SK-N-SH (cell line): ENCODE measurements around the gene TPO.
A peak's percentile ranks its signal among the peaks of the same experiment; 100 is the strongest.

ENCODE experiments used
- RFX5 ChIP-seq: IDR thresholded peaks from 2 replicates; pipeline ENCODE4 v1.6.1; 2012; ENCODE audit warnings: mild to moderate bottlenecking, improper control_type of control experiment, low read length
- TF ChIP-seq, protein P1 (sequence below): fragments of 200-600 bp; sonication (generic); IDR thresholded peaks from 2 replicates; pipeline ENCODE4 v1.6.1; 2017; ENCODE audit warnings: antibody characterized with exemption, mild to moderate bottlenecking, moderate library complexity
- TF ChIP-seq, protein P2 (sequence below): IDR thresholded peaks from 2 replicates; pipeline ENCODE4 v1.4.0; 2012; ENCODE audit warnings: low read depth

DNA sequence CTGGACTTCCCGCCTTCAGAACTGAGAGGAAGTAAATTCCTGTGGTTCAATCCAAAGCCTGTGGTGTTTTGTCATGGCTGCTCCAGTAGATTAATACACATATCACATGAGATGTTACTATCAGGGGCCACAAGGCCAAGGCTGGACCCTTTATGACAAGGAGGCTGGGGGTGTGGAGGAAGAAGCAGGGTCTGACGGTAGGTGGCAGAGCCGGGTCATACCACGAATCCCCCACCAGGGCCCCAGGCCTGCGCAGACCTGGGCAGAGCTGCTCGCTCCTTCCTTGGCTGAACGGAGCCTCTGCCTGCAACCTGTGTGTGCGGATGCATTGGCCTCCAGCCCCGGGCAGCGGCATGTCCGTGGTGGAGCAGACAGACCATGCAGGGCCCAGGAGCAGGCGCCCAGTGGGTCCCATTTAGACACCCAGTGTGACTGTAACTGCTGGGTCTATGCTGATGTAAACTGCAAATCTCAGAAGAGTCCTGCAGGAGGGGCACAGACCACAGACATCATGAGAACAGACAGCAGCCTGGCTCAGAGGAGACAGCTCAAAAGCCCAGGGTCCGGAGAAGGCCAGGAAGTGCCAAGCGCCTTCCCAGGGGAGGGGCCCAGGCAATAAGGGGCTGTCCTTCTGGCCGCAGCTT is 175.8 kb downstream of the TPO start:
- TF ChIP-seq, protein P1, sequence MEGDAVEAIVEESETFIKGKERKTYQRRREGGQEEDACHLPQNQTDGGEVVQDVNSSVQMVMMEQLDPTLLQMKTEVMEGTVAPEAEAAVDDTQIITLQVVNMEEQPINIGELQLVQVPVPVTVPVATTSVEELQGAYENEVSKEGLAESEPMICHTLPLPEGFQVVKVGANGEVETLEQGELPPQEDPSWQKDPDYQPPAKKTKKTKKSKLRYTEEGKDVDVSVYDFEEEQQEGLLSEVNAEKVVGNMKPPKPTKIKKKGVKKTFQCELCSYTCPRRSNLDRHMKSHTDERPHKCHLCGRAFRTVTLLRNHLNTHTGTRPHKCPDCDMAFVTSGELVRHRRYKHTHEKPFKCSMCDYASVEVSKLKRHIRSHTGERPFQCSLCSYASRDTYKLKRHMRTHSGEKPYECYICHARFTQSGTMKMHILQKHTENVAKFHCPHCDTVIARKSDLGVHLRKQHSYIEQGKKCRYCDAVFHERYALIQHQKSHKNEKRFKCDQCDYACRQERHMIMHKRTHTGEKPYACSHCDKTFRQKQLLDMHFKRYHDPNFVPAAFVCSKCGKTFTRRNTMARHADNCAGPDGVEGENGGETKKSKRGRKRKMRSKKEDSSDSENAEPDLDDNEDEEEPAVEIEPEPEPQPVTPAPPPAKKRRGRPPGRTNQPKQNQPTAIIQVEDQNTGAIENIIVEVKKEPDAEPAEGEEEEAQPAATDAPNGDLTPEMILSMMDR: peak; percentile 31
- TF ChIP-seq, protein P2, sequence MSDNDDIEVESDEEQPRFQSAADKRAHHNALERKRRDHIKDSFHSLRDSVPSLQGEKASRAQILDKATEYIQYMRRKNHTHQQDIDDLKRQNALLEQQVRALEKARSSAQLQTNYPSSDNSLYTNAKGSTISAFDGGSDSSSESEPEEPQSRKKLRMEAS: no peak
- no peak for TF ChIP-seq RFX5
